Testis (tissue), 2 donors: ENCODE results near the gene UNC5B.

ENCODE experiments used
- POLR2A ChIP-seq: fragments of 450-650 bp; IDR thresholded peaks from one replicate; pipeline ENCODE4 v1.6.1; 2017; ENCODE audit warnings: antibody characterized with exemption, mild to moderate bottlenecking, moderate library complexity
- TF ChIP-seq, protein P1 (sequence below), 3 experiments: fragments of 450-650 bp in 2 of 3; fragments of 200-600 bp in 1 of 3; sonication (generic) in 1 of 3; IDR thresholded peaks; one replicate each; pipeline ENCODE4 v1.5.1; 2016 to 2019; ENCODE audit warnings: antibody characterized with exemption in 3 of 3, mild to moderate bottlenecking in 2 of 3, moderate library complexity in 1 of 3

DNA sequence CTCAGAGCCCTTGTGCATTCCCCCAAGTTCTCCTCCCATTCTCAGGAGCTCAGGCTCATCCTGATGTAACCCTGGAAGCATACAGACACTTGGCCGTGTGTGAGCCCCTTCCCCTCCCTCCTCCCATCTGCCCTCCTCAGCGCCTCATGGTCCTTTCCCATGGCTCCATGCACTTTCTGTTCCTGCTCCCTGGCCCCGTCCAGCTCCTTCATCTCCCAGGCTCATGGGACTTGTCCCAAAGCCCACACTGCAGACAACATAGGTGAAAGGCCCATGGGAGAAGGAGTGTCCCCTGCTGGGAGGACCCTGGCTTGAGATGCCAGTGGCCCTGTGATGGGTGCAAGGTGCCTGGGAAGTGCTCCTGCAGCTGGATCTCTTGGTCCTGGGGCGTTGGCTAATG lies 82.5 kb downstream of the UNC5B start:
- TF ChIP-seq, protein P1, sequence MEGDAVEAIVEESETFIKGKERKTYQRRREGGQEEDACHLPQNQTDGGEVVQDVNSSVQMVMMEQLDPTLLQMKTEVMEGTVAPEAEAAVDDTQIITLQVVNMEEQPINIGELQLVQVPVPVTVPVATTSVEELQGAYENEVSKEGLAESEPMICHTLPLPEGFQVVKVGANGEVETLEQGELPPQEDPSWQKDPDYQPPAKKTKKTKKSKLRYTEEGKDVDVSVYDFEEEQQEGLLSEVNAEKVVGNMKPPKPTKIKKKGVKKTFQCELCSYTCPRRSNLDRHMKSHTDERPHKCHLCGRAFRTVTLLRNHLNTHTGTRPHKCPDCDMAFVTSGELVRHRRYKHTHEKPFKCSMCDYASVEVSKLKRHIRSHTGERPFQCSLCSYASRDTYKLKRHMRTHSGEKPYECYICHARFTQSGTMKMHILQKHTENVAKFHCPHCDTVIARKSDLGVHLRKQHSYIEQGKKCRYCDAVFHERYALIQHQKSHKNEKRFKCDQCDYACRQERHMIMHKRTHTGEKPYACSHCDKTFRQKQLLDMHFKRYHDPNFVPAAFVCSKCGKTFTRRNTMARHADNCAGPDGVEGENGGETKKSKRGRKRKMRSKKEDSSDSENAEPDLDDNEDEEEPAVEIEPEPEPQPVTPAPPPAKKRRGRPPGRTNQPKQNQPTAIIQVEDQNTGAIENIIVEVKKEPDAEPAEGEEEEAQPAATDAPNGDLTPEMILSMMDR (IDR thresholded peaks at IDR 0.05): no peak
- no peak for TF ChIP-seq POLR2A
